ENCODE measurements around the gene LRRC46.

The LRRC46 gene

DNA sequence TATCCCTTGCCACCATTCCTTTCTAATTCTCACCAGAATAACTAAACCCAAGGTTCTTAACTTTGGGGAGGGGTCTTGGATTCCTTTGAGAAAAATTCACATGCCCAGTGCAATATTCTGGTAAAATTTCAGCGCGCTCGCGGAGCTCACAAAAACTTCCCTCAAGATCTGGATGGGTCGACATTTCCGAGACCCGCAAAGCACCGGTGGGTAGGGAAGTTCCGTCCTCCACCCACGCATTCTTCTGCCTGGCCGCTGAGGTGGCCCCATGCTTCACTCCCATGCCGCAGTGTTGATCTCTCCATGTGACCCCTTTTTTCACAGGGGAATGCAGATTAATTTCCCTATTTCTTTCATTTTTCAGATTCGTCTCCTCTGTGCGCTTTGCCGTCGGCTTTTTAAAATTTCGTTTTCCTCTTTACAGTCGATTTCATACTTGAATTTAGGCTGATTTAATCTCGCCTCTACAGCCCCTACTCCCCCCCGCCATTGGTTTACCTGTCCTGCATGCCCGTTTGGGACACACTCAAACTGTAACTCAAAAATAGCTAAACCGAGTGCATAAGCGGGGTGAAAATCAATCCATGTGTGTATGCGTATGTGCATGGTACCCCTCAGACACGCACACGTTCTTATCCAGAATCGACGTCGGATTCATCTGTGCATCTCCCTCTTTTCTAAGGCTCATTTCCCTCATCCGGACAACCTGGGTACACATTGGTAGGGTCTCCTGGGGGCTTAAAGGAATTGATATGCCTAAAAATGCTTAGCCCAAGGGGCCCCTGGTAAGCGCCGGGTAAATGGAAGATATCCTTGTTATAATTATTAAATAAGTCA is 20.9 kb downstream of the LRRC46 start:
- DNase-seq (ENCODE audit: low read depth) = no peak

DNA sequence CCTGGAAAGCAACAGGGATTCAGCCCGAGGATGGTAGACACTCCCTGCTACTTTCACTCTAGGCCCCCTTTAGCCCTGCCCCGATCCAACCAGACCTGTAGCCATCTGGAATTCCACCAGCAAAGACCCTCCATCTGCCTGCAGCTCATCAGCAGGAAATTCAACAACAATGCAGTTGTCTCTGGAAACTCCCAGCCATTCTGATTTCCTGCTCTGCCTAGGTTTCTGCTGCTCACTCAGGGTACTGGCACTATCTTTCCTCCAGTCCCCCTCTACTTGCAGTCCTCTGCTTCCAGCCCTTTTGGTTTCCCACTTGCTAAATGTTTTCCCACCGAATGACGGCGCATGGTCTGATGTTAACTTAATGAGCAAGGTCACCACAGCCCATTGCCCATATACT is 22.1 kb downstream of the LRRC46 start:
- no peak for DNase-seq (ENCODE audit: low read depth)

DNA sequence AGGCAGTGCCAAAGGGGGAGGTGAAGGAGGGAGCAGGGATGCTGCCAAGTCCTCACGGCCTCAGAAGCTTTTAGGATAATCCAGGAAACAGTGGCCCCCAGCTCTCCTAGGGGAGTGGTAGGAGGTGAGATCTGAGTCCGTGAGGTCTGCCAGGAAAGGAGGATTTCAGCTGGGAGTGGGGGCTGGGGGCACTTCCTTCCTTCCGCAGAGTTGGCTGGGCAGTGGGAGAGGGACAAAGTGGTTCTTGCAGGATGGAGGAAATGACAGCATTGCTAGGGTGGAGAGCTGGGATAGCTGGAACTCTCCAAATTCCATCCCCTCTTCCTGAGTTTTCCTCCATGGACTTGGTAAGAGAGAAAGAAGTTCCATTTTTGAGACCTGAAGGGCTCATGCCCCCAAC is 24.3 kb downstream of the LRRC46 start:
- DNase-seq (ENCODE audit: low read depth) = no peak

DNA sequence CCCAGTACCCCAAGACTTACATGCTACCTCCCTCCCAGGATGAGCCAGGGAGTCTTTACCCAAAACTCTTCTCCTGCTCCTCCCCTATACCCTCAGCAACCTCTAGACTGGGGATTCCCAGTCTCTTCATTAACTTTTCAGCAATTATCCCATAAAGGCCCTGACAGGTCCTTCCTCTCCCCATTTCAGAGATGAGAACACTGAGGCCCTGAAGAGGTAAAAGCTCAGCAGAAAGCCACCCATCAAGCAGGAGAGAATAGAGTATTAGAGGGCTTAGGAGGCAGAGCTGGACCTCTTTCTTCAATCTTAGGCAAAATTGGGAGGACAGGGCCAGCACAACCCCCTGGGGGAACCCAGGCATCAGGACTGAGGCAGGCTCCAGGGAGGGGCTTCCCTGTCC is 25.4 kb downstream of the LRRC46 start:
- DNase-seq (ENCODE audit: low read depth) = no peak

DNA sequence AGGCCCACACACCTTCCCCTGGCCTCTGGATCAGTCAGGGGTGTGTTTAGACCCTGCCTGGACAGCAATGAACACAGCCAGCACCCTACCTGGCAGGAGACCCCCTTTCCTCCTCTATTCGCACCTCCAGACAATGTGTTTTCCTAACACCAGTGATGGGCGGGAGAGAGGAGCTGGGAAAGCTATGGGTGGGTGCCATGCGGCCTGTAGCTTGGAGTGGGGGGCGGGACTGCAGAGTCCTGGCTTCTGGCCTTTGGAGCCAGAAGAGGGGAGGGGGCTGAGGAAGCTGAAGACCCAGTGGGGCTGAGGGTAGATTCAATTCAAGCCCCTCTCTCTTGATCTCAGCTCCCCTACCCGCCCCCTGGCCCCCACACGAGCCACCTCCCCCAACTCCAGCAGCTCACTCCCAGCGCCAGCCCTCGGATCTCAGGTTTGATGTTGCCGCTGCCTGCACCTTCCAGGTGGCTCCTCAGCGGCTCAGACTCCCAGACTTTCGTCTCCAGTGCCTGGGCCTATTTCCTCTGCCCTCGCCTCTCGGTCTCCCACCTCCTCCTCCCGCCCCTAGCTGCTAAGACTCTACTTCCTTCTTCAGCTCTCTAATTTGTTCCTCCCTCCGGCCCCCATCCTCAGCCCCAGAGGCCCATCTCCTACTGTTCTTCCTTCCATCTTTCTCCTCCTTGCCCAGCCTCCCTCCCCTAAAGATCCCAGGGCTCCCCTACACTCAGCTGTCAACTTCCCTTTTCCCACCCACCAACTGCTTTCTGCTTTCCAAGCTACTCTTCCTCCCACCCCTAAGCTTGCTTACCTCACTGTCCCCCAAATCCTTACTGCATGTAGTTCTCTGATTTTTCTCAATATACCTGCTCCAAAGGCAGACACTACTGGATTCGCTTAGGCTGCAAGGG is 26.3 kb downstream of the LRRC46 start:
- no peak for DNase-seq (ENCODE audit: low read depth)

DNA sequence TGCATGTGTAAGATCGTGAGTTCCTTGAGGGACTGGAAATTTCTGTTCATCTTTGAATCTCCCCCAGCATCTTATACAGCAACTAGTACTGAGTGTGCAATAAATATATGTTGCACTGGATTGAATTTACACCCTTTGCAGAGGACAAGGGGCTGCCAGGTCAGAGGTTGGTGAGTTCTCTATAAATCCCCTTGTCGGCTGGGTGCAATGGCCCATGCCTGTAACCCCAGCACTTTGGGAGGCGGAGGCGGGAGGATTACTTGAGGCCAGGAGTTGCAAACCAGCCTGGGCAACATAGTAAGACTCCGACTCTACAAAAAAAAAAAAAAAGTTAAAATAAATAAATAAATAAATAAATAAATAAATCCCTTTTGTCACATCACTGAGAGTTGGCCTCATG is 28.9 kb downstream of the LRRC46 start:
- no peak for DNase-seq (ENCODE audit: low read depth)

DNA sequence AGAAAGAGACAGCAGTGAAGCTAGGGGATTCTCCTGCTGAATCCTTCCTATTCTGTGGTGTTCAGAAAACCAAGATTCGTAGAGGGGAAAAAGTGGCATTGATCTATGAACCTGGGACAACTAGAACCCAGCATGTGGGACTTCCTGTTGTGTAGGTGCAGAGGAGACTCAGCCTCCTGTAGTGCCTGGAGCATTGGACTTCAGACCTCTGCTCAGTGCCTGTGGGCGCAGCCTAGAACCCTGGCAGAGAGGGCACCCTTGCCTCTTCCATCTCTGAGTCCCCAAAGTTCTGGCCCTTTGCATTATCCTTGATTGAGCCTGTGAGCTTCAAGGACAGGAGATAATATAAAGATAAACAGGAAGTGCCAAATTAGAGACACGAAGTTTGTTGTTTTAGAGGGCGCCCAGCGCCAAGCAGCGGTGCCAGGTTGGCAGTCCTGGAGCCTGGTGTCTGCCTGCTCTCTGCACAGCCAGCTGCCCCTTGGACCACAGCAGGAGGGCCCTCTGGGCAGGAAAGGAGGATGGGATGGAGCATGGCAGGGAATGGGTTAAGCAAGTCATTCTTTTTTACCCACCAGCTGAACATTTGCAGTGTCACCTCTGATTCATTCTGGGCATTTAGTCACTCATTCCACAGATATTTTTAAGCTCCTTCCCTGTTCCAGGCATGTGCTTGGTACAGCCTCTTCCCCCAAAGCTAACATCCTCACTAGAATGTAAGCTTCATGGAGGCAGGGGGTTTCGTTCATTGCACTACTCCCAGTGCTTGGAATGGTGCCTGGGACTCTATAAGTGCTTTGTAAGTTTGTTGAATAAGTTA is 31.4 kb downstream of the LRRC46 start:
- DNase-seq (ENCODE audit: low read depth) = no peak

DNA sequence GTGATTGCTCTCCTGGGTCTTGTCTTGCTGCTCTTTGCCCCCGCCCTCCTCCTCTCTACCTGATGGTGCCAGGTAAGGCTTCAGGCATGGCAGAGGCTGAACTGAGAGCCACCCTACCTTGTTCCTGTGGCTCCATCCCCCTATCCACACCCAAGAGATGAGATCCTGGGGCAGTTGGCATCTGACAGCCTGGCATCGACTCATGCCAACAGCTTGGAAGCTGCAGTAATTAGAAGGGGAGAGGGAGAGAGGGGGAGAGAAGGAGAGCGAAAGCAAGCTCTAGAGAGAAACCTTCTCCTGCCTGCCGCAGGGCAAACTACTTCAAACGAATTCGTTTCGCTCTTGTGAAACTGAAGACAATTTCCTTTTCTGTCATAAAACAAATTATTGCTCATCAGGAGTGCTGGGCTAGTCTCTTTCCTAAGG is 33.3 kb downstream of the LRRC46 start:
- DNase-seq (ENCODE audit: low read depth) = no peak

DNA sequence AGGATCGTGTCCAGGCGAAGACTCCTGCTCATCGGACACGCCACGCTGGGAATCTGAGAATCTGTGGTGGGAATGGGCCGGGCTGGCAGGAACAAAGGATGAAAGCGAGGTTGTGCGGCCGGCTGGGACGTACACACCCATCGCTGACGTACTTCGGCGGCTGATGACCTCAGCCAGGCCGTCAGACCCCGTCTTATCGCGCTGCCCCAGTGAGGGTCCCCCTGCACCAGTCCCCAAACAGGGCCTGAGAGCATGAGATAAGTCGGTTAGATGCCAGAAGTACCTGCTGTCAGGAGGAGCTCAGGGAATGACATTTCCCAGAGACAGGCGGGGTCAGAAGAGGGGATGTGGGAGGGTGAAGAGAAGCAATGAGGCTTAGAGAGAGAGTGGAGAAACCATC is 35.5 kb downstream of the LRRC46 start:
- no peak for DNase-seq (ENCODE audit: low read depth)

DNA sequence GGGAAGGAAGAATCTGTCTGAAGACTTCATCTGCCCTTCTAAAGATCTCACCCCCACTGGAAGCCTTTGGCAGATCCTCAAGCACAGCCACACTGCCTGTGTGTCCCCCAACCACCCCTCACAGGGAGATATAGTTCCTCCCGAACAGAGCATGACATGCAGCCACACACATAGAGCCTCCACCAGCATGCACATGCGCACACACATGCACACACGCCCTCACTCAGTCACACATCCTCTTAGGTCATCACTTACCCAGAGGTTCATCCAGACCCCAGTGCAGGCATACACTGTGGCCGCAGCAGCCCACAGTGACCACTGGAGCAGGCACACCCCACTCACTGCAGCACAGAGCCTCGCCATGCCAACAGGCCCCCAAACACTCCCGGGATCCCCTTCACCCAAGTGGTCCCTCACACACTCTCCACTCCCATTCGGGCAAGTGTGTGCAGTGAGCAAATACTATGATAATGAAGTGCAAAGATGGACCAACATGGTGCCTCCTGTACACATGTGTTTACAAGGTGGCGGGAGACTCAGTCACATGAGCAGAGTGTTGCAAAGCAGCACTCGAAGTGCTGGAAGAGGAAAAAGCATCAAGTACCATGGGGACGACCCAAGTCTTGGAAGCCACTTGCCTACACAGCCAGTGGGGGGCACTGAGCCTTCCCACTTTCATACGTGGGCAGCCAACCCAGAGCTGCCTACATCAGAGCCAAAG is 36.5 kb downstream of the LRRC46 start:
- DNase-seq (ENCODE audit: low read depth) = no peak

DNA sequence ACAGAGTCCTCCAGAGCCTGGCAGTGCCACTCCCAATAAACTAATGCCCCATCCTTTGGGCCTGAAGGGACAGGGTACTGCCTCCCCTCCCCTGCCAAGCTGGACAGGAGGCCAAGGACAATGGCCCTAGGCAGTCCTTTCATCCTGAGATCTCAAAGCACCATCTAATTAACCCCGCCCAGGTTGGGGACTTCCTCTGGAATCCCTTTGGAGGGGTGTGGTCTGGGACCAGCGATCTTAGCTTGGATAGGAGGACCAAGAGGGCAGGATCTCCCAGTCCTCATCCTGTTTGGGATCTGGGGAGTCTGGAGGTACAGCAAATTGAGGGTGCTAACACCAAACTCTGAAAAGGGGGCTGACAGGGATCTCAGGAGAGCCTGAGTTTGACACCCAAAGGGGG is 37.6 kb downstream of the LRRC46 start:
- no peak for DNase-seq (ENCODE audit: low read depth)

DNA sequence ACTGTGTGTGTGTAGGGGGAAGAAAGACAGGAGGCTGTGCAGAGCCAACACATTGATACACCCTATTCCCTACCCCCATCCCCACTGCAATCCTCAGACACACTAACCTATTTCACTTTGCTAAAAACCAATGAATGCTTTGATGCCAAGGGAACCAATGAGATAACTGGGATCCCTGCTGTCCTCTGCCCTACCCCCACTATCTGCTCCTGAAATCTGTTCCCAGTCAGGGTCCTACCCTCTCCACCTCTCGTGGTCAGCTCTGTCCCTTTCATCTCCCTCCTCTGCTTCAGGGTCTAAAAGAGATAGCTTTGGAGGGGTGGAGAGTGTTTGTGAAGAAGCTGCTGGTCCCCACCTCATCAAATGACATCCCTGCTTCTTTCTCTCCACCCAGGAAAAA is 38.6 kb downstream of the LRRC46 start:
- no peak for DNase-seq (ENCODE audit: low read depth)

DNA sequence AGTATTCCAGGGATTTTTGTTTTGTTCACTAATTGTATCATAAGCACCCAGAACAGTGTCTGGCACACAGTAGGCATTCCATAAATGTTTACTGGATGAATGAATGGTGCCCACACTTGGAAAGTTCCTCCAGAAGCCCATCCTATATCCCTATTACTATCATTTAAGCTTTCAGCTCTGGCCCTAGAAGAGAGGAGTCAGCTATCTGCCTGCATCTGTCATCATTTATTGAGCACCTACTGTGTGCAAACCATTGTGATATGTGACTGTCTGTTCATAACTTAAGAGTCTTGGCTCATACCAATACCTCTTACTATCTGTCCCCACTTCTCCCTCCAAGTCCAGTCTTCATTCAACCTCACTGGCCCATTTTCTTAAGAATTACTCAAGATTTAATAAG is 39.6 kb downstream of the LRRC46 start:
- no peak for DNase-seq (ENCODE audit: low read depth)

DNA sequence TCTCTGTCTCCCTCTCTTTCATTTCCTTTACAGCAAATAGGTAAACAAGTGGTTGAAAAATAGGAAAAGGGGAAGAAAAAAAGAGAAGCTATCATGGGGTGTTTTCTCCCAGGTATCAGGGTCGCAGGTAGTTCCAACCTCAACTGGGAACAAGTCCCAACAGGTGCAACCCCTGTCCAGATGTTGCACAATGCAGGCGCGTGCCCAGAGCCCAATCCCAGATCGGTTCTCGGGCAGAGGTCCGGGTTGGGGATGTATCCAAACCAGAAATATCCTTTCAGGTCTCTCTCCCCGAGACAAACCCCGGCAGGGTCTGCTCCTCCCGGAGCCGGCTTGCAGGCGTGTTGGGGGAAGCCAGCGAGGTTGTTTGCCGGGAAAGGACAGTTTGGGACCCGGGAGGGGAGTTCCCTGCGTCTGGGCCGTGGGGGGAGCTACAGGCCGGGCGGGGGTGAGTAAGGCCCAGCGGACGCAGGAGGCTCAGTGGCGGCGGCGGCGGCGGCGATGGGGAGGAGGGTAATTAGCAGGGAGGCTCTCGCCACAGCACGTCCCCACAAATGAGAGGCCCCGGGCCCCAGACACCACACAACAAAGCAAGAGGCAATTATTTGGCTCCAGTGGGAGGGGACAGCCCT is 40.7 kb downstream of the LRRC46 start:
- no peak for DNase-seq (ENCODE audit: low read depth)

DNA sequence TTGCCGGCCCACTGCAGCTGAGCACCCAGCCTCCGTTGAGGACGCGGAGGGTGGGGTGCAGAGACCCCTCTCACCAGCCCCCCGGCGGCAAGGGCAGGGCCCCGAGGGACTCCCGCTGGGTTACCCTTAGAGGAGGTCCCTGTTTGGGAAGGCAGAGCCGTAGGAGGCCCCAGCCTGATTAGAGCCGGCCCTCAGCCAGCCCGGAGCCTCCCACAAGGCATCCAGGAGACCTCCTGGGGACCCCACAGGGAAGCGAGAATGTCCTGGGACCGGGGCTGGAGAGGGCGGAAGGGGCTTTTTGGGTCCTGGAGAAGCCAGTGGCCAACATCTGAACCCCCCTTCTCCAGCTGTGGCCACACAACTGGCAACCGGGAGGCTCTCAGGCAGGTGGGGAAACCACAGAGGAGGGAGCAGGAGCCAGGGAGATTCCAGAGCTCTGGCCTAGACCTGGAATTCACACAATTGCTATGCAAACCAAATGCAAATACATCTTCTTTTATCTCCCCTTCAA is 41.2 kb downstream of the LRRC46 start:
- DNase-seq (ENCODE audit: low read depth) = no peak

DNA sequence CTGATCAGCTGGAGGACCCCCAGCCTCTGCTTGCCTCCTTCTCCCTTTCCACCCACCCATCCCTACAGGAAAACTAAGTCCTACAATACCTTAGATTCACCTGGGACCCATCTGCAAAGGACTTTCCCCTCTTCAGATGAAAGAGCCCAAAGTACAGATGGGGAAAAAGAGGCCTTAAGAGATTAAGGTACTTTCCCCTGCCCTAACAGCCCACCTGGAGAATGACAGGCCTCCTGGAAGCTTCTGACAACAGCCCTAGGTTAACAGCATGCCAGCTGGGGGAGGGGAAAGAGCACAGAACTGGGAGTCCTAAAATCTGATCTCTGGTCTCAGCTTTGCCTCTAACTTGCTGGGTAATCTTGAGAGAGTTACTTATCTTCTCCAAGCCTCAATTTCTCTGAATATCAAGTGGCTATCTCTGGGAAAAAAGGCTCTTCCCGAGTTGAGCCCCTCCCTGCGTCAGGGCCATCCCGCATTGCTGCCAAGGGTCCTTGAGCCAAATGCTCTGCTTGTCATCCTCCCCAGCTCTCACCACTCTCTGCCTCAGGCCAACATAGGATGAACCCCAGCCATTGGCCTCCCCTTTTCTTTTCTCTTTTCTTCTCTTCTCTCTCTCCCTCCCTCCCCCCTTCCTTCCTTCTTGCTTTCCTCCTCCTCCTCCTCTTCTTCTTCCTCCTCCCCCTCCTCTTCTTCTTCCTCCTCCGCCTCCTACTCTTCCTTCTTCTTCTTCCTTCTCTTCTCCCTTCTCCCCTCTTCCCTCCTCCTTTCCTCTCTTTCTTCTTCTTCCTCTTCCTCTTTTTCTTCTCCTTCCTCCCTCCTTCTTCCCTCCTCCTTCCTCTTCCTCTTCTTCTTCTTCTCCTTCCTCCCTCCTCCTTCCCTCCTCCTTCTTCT is 42.0 kb downstream of the LRRC46 start:
- DNase-seq (ENCODE audit: low read depth) = no peak

DNA sequence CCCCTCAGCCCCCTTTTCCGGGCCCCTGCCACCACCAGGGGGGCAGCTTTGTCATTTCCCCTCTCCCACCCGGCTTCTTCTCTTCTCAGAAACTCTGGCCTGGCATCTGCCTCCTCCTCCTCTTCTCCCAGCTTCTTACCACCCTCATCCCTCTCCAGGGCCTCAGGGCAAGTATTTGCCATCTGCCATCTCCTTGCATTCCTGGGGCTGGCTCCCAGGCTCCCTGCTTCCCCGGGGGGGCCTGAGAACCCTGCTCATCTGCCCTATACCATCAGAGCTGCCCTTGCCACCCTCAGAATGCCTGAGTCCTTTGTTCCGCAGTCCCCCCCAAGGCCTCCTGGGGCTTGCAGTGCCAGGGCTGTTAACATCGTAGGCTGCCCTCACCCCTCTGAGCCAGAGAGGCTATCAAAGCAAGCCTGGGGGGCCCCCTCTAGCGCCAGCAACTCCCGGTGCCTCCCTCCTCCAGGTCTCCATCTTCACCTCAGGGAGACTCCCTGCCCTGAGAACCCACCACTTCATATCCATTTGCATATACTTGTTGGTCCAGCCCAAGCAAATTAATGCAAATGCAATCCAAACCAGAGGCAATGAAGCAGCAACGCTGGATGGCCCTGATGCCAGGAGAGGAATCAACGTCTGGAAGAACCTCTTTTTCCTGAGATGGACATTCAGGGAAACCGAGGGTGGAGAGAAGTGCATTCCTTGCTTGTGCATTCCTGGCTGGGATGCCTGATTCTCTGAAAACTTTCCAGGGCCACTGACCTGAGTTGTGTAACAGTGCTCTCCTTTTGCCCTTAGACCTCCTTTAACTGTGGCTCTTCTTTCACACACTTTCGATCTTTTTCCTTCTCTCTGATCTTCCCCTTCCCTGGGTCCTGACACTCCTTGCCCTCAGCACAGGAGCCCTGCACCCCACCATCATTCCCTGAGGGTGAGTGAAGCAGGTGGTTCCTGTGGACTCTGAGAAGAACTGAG is 43.8 kb downstream of the LRRC46 start:
- no peak for DNase-seq (ENCODE audit: low read depth)

DNA sequence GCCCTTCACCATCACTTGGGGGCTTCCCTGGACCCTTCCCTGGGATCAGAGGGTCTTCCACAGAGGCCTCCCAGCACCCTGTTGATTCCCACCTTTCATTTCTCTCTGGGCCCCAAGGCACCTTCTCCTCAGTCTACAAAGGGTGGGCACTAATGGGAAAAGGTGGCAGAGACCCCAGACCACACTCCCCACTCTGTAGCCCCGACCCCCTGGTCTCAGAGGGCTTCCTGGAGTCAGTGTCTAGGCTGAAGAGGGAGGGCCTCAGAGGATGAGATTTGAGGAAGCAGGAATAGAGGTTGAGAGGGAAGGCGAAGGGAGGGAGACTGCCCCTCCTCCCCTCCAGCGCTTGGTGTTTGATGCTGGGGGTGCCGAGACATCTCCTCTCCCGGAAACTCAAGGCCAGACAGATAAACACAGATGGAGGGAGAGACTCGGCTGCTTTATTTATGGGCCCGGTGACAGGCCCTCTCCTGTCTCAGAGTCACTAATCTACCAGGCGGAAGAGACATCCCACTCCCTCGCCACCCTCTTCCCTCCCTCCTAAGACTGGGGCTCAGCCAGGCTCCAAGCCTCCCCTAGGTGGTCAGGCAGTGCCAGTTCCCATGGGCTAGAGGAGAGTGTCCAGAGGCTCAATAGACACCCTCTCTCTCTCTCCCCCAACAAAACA is 46.0 kb downstream of the LRRC46 start:
- no peak for DNase-seq (ENCODE audit: low read depth)

Data from activated gamma-delta T cell treated with anti-CD3 and anti-CD28 coated beads, Interleukin-2, amount 50 U/mL, for 16 hours (primary cell).